Fibroblast of skin of left biceps (primary cell): ENCODE data around the gene KAT5.
"Not testable (repeated sequence)": the region's sequence is repeated elsewhere in the genome, so short reads cannot be mapped to it uniquely, and the experiment has no call there.

ENCODE experiments used
- DNase-seq, 2 experiments: peaks; one replicate each; pipeline ENCODE4 v3.0.0-alpha.2; 2013; ENCODE audit warnings: low read depth in 2 of 2

KAT5 gene

DNA sequence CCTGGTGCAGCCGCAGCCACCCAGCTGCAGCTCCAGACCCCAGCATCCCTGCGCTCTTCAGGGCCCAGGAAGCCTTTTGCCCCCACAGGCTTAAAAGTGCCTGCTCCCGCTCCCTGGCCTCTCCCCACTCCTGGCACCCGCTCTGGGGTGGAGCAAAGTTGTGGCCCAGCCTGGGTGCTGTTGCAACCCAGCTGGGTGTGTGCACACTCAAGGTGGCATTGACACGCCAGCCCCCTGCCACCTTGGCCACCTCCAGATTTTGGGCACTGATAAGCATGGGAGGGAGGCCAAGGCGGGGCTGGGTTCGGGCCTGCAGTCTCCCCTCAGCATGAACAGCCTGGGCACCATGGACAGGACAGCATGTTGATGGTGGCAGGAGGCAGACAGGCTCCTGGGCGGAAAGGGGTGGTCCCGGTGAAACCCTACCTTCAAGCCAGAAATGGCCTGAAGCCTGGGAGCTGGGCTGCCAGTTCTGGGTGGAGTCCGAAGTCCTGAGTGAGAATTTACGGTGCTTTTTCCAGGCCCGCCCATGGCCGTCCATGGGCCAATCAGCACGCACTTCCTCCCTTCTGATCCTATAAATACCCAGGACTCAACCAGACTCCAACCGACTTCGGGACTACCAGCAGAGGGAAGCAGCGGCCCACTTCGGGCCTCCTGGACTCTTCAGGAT is 32.1 kb downstream of the KAT5 start:
- DNase-seq: no peak

- no peak for DNase-seq
Observed at GRCh38 chr11:65744699-65745042, 32.6 kb downstream of the KAT5 start.

- DNase-seq: no peak
Observed at GRCh38 chr11:65745049-65745448, 33.0 kb downstream of the KAT5 start.

DNA sequence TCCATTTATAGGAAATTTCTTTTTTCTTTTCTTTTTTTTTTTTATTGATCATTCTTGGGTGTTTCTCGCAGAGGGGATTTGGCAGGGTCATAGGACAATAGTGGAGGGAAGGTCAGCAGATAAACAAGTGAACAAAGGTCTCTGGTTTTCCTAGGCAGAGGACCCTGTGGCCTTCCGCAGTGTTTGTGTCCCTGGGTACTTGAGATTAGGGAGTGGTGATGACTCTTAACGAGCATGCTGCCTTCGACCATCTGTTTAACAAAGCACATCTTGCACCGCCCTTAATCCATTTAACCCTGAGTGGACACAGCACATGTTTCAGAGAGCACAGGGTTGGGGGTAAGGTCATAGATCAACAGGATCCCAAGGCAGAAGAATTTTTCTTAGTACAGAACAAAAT is 50.1 kb downstream of the KAT5 start:
- not testable (repeated sequence) for DNase-seq

GRCh38 chr11:65762816-65763215 is 50.8 kb downstream of the KAT5 start:
- not testable (repeated sequence) for DNase-seq

DNA sequence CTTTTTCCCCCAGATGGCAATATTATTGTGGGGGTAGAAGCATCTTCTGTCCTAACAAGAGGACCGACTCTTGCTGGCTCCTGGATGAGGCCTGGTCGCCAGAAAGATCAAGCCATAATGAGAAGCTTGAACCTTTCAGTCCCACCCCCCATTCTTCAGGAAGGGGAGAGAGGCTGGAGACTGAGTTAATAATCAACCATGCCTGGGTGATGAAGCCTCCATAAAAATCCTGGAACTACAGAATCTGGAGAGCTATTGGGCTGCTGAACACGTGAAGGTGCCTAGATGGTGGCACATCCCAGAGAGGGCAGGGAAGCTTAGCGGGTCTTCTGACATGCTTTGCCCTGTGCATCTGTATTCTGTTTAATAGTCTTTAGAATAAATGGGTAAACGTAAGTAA is 52.4 kb downstream of the KAT5 start:
- DNase-seq: no peak

DNA sequence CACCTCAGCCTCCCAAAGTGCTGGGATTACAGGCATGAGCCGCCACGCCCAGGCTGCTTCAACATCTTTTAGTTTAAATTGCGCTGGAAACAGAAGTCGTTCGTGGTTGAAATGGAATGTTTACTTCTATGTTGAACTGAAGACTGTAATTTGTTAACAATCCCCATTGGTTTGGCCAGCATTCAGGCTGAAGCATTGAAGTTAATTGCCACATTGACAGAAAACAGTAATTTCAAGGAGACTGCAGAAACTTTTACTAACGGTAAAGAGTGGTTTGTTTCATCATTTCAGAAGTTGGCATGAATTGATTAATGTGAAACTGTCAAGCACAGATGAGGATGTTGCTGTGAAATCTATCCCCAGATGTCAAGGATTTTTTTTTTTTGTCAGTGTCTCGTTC is 54.5 kb downstream of the KAT5 start:
- DNase-seq: peak; percentile 51 to 52

- DNase-seq: no peak
Observed at GRCh38 chr11:65767406-65767805, 55.4 kb downstream of the KAT5 start.

- not testable (repeated sequence) for DNase-seq
Observed at GRCh38 chr11:65767806-65768205, 55.8 kb downstream of the KAT5 start.
